ENCODE measurements around the gene TMEM151B. TPM values are rescaled to one million over a fixed set of nuclear protein-coding genes. Genes with fewer than 3 reads are reported as not detected.

Gene TMEM151B
- total and polyA plus RNA-seq, 2 of the 13 experiments (the other 11 are each of a cell fraction or from before 2014, with no cell fraction given): not detected

- TF ChIP-seq GMEB1 (CRISPR knock-in tag; IDR thresholded peaks at IDR 0.05; ENCODE audit: borderline replicate concordance): peak; percentile 68; the same call in 1 of the 2 replicates
- TF ChIP-seq XRCC5 (optimal IDR thresholded peaks at IDR 0.05; ENCODE audit: low read length): no peak
- peak; percentile 37; the same call in 1 of the 2 replicates for TF ChIP-seq ZNF230 (CRISPR knock-in tag; IDR thresholded peaks at IDR 0.05)
- TF ChIP-seq ZFP36L2 (CRISPR knock-in tag; IDR thresholded peaks at IDR 0.05): no peak
- no peak for TF ChIP-seq ZNF674 (CRISPR knock-in tag; IDR thresholded peaks at IDR 0.05; ENCODE audit: low read depth)
- no peak for TF ChIP-seq GZF1 (CRISPR knock-in tag; IDR thresholded peaks at IDR 0.05)
- TF ChIP-seq ZNF432 (CRISPR knock-in tag; IDR thresholded peaks at IDR 0.05; ENCODE audit: borderline replicate concordance): no peak
- 0 out of 2 replicates have a peak, but pooled peaks have one; percentile 70 for TF ChIP-seq ZNF367 (CRISPR knock-in tag; IDR thresholded peaks at IDR 0.05; ENCODE audit: borderline replicate concordance)
- no peak for TF ChIP-seq U2AF2 (IDR thresholded peaks at IDR 0.05; ENCODE audit: low read depth, low read length)
- no peak for TF ChIP-seq MBNL3 (CRISPR knock-in tag; conservative IDR thresholded peaks at IDR 0.05)
- TF ChIP-seq SPEN (CRISPR knock-in tag; IDR thresholded peaks at IDR 0.05; ENCODE audit: low read depth): peak; percentile 72
- TF ChIP-seq SYNCRIP (IDR thresholded peaks at IDR 0.05; ENCODE audit: insufficient read depth, low read depth, low read length): no peak
- TF ChIP-seq ZFP36L1 (CRISPR knock-in tag; IDR thresholded peaks at IDR 0.05): no peak
- TF ChIP-seq DNMT1 (CRISPR knock-in tag; IDR thresholded peaks at IDR 0.05): peak; percentile 67; the same call in 1 of the 2 replicates
- no peak for TF ChIP-seq GRHL1 (CRISPR knock-in tag; conservative IDR thresholded peaks at IDR 0.05)
- no peak for TF ChIP-seq ZNF34 (CRISPR knock-in tag; IDR thresholded peaks at IDR 0.05; ENCODE audit: borderline replicate concordance)
- TF ChIP-seq NPAS2 (CRISPR knock-in tag; IDR thresholded peaks at IDR 0.05; ENCODE audit: borderline replicate concordance): no peak
- no peak for TF ChIP-seq GTF3A (CRISPR knock-in tag; conservative IDR thresholded peaks at IDR 0.05)
- no peak for TF ChIP-seq CBX1 (IDR thresholded peaks at IDR 0.05; ENCODE audit: low read depth)
- no peak for TF ChIP-seq SMC3 (IDR thresholded peaks at IDR 0.05; ENCODE audit: low read length)
- TF ChIP-seq HMGXB3 (CRISPR knock-in tag; IDR thresholded peaks at IDR 0.05; ENCODE audit: borderline replicate concordance): no peak
- no peak; the same call in 1 of the 2 replicates for TF ChIP-seq ZZZ3 (CRISPR knock-in tag; IDR thresholded peaks at IDR 0.05; ENCODE audit: borderline replicate concordance)
- no peak for TF ChIP-seq FLYWCH1 (CRISPR knock-in tag; IDR thresholded peaks at IDR 0.05)
These were observed 46.8 kb upstream of the TMEM151B start, which contains the start of gene SLC29A1 (continued) for GRCh38 chr6:44223319-44224028.

Measured in HepG2 (cell line).